ENCODE data around the gene CYSRT1.

Gene CYSRT1

GRCh38 chr9:137191245-137191644 lies 33.7 kb upstream of the CYSRT1 start:
- DNase-seq: no peak

DNA sequence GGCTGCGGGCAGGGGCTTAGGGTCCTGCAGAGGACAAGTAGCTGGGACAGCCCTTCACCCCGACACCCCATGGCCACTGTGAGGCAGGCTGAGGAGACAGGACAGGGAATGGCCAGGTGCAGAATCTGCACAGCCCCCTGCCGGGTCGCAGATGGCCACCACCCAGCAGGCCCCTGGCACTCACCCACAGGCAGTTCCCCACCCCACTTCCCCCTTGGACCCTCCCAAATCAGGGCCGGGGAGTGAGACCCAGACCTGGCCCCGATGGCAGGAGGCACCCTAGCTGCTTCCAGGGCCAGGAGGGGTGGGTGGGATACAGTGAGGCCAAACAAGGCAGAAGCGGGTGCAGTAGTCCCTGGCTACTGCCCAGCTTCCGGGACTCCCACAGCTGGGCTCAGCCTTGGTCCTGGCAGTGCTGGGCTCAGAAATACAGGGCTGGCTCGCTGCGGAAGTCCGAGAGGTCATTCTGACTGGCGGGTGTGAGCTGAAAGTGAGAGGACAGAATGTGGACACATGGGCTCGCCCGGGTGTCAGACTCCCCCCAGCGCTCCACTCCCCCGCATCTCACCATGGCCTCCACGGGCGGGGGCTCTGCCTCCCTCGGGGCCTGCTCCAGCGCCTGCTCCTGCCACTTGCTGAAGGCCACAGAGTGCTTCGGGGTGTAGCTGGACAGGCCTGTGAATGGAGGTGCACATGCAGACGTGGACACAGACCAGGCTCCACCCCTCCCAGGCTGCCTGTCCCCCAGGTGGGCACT lies 33.1 kb upstream of the CYSRT1 start:
- DNase-seq: no peak

GRCh38 chr9:137192448-137192780 lies 32.6 kb upstream of the CYSRT1 start:
- no peak for DNase-seq

DNA sequence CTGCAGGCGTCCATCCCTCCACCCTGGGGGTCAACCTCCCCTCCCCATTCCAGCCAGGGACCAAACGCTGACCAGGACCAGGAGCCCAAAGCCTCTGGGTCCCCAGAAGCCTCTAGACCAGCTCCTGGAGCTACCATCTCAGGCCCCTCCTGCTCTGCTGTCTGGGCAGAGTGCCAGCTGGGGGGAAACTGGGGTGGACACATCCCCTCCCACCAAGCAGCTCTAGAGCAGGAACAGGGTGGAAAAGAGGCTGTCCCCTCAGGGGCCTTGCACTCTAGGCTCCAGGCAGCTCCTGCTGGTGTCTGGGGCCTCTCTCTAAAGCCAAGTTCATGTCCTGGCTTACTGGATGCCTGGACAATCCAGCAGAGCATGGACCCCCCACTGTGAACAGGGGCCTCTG lies 32.1 kb upstream of the CYSRT1 start:
- DNase-seq: no peak

GRCh38 chr9:137193771-137194170 lies 31.2 kb upstream of the CYSRT1 start:
- DNase-seq: no peak

DNA sequence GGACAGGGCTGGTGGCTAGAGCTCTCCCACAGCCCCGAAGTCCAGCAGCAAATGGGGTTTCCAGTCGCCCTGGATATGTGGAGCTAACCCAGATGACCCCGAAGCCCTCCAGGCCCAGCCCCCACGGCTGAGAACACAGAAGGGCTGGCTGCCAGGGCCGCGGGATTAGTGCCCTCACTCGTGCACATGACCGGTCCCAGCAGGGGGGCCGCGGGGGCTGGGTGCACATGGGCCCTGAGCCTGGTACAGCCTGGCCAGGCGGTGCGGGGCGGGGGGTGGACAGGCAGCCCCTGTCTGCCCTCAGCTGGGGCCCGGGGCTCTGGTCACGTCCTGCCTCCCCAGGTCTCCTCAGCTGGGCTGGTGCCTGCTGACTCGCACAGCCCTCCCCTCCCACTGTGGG lies 30.6 kb upstream of the CYSRT1 start:
- no peak for DNase-seq

DNA sequence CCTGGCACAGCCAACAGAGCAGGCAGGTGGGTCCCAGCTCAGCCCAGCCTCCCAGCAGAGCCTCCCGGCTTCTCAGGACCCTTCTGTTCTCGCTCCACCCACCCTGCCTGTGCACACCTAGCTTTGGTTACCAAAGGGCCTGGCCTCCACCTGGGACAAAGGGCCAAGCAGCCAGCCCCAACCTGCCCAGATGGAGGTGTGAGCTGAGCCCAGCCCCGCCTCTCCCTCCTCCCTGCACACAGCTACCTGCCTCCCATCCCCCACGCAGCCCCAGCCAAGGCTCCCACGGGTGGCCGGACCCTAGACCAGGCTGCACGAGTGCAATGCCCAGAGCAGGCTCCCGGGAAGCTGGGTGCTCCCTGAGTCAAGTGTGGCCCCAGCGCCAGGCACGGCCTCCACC lies 30.1 kb upstream of the CYSRT1 start:
- no peak for DNase-seq

GRCh38 chr9:137195525-137196220 lies 29.3 kb upstream of the CYSRT1 start:
- no peak for DNase-seq

DNA sequence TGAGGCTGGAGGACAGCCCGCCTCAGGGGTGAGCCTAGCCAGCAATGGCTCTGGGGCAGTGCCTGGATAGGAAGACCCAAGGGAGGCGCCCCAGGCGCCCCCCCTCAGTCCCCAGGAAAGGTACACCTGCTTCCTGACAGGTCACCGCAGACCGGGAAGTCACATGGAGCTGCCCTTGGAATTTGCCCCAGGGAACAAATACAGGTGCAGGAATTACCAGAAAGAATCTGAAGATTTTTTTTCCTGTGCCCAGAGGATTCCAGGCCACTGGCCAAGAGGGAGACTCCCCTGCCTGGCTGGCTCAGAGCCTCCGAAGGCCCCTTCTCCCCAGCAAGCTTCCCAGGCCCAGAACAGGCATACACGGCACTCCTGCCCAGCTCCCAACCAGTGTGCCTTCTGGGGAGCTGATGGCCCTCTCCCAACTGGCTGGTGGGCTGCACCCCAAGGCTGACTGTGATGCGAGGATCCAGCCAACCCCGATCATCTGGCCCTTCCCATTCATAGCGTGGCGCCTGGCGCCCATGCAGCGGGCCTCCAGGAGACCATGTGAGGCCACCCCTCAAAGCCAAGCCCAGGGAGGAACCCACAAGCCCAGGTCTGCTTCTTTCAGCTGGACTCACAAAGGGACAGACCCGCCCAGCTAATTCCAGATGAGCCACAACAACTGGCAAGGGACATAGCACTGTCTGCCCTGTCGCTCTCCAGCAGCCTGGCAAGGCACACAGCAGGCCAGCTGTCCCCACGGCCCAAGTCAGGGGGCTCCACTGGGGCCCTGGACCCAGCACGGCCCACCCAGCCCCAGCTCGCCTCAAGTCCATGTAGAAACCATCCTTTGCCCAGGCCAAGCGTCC lies 26.7 kb upstream of the CYSRT1 start:
- DNase-seq: no peak

- DNase-seq: no peak
These were observed 26.1 kb upstream of the CYSRT1 start for GRCh38 chr9:137198902-137199283.

- DNase-seq: no peak
These were observed 25.4 kb upstream of the CYSRT1 start for GRCh38 chr9:137199411-137200121.

DNA sequence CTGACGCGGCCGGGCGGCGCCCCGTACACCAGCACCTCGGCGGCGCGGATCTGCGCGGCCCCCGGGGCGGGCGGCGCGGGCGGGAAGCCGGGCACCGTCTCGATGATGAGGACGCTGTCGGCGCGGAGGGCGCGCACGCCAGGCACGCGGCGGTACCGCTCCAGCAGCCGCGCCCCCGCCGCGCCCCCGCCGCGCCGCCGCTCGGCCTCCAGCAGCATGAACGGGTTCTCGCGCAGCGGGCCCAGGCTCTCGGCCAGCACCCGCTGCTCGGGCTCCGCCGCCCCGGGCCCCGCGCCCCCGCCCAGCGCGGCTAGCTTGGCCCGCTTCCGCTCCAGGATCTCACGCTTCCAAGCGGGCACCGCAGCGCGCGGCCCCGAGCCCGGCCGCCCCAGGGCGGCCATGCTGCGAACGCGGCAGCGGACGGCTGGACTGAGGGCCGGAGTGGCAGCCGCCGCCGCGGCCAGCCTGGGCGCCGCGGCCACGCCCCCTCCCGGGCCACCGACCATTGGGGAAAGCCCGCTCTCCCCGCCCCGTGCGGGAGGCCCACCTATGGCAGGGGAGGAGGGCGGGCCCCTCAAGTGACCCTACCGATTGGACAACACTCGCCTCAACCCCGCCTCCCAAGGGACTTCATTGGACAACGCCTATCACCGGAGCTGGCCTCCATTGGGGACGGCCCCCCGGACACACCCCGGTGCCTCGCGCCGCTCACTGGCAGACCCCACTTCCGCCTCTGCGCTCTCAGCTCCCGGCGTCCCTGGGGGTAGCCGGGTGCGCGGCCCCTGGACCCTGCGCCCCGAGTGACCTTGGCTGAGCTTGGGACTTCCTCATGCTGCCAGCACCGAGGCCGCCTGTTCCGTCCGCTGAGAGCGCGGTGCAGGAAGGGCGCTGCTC lies 24.4 kb upstream of the CYSRT1 start, which contains the start of gene TPRN:
TSS of gene TPRN (minus strand) at position 431 of the 894 bp plus-strand sequence. CDS start at position 401, 30 bp downstream.
- peak; percentile 100 for DNase-seq

- no peak for DNase-seq
These were observed 23.6 kb upstream of the CYSRT1 start for GRCh38 chr9:137201205-137201868.

DNA sequence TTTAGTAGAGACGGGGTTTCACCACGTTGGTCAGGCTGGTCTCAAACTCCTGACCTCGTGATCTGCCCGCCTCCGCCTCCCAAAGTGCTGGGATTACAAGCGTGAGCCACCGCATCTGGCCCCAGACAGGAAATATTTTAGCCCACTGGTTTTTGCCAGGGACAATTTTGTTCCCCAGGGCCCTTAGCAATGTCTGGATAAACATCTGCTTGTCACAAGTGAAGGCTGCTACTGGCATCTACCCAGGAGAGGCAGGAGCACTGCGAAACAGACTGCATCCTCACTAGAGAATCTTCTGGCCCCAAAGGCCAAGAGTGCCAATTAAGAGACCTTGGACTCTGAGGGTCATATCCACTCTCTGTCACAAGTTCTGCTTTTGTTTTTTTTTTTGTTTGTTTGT lies 22.0 kb upstream of the CYSRT1 start:
- no peak for DNase-seq

DNA sequence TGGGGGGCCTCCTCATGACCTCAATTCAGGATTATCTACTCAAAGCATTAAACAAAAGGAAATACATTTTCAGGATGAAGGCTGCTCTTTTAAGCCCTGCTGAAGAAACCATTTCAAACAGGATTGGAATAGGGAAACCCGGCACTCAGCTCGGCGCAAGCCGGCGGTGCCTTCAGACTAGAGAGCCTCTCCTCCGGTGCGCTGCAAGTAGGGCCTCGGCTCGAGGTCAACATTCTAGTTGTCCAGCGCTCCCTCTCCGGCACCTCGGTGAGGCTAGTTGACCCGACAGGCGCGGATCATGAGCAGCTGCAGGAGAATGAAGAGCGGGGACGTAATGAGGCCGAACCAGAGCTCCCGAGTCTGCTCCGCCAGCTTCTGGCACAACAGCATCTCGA lies 20.2 kb upstream of the CYSRT1 start:
- no peak for DNase-seq

DNA sequence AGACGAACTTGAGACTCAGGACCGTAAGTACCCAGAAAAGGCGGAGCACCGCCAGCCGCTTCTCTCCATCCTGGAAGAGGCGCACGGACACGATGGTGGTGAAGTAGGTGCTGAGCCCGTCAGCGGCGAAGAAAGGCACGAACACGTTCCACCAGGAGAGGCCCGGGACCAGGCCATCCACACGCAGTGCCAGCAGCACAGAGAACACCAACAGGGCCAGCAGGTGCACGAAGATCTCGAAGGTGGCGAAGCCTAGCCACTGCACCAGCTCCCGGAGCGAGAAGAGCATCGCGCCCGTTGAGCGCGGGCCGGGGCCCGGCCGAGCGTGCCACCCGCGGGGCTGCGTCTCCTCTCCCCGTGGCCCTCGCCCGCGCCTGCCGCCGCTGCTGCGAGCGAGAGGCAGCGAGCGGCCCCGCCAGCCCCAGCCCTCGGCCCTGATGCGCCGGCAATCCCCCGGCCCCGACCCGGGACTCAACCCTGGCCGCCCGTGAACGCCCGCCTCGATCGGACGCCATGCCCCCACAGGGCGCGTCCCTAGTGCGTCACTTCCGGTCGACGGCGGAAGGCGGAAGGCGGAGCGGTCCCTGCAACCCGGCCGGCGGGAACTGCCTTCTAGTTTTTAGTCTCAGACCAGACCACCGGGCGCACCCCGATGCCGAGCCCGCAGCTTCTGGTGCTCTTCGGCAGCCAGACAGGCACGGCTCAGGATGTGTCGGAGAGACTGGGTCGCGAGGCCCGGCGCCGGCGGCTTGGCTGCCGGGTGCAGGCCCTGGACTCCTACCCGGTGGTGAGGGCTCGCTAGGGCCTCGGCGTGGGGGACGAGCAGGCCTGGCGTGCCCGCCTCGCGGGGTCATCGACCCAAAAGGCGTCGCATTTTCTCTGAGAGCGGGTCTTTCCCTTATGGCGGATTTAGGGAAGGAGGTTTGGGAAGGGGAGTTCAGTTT lies 19.6 kb upstream of the CYSRT1 start, which contains the start of the genes NDOR1 and TMEM203:
TSS of gene NDOR1 (plus strand) at position 575 of the 944 bp plus-strand sequence. CDS start at position 653, 78 bp downstream.
TSS of gene TMEM203 (minus strand) at position 523 of the 944 bp plus-strand sequence. CDS start at position 289, 234 bp downstream.
- DNase-seq: peak; percentile 96

GRCh38 chr9:137206602-137207001 lies 18.4 kb upstream of the CYSRT1 start:
- no peak for DNase-seq

- no peak for DNase-seq
These were observed 13.4 kb upstream of the CYSRT1 start for GRCh38 chr9:137211532-137211931.

- no peak for DNase-seq
These were observed 12.5 kb upstream of the CYSRT1 start for GRCh38 chr9:137212520-137212919.
